ENCODE data around the gene KRT71.

KRT71 gene

DNA sequence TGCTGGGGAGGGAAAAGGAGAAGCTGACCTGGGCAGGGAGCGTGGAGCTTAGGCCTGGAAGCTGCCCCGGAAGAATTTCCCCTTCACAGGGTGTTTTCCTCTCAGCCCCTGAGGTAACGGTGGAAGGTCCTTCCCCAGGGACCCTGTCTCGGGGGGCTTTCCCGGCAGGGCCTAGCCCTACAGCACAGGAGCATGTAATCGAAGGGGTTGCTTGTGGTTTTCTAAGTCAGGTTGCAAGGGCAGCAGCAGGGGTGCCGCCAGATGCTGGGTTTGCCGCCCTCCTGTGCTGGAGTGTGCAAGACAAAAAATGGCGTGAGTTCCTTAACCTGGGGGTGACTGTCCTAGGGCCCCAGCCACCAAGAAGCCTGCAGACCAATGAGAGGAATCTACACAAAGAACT lies 22.3 kb upstream of the KRT71 start:
- DNase-seq (ENCODE audit: low read depth): no peak

DNA sequence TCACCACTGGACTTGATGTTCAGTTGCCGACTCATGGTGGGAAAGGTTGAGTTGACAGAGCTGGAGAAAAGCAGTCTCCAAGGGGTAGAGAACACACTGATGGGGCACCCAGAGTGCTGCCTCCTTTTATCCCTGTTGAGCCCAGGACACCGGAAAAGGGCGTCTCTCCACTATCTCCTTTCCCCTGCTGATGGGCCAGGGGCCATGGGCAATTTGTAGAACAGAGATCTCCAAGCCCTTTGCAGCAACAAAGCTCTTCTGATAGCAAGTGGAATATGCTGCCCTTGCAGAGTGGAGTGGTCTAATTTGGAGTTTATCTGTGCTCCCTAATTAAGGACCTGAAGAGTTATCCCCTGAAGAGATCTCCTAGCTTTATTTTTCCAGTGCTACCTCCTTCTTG lies 20.8 kb upstream of the KRT71 start, which contains the start of gene KRT74:
TSS of gene KRT74 (minus strand) at position 101 of the 400 bp plus-strand sequence. CDS start at position 35, 66 bp downstream.
- DNase-seq (ENCODE audit: low read depth): no peak

DNA sequence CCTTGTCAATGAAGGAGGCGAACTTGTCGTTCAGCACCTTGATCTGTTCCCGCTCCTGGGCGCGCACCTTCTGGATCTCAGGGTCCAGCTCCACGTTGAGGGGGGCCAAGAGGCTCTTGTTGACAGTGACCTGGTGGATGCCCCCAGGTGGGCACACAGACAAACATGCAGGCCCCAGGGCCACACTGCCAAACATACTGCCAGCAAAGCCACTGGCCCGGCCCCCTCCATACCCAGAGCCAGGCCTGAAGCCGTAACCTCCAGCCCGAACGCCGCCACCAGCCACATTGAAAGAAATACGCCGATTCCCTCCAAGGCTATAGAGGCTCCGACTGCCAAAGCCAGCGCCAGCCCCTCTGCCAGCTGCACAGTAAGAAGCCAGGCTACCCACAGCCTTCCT lies 20.4 kb upstream of the KRT71 start:
- no peak for DNase-seq (ENCODE audit: low read depth)

DNA sequence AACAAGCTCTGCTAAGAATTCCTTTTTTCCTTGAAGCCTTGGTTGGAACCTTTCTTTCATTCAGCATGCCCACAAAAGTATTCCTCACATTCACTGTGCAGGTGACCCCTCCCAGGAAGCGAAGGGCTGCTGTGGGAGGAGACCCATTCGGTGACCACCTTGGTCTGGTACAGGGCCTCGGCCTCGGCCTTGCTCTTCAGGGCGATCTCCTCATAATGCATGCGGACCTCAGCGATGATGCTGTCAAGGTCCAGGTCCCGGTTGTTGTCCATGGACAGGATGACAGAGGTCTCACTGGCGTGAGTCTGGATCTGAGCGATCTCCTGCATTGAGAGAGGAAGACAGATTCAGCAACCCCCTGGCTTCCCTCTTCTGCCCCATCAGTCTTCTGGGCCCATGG lies 17.6 kb upstream of the KRT71 start:
- DNase-seq (ENCODE audit: low read depth): no peak

DNA sequence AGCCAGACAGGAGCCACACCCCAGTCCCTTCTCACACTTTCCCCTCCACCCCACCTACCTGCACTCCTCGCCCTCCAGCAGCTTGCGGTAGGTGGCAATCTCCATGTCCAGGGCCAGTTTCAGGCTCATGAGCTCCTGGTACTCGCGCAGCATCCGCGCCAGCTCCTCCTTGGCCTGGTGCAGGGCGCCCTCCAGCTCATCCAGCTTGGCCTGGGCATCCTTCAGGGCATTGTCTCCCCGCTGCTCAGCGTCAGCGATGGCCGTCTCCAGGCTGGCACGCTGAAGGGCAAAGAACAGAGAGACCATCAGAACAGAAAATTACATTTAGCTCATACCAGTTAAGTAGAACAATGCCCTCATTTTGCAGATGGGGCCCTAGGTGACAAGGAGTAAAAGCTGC lies 15.2 kb upstream of the KRT71 start:
- no peak for DNase-seq (ENCODE audit: low read depth)

DNA sequence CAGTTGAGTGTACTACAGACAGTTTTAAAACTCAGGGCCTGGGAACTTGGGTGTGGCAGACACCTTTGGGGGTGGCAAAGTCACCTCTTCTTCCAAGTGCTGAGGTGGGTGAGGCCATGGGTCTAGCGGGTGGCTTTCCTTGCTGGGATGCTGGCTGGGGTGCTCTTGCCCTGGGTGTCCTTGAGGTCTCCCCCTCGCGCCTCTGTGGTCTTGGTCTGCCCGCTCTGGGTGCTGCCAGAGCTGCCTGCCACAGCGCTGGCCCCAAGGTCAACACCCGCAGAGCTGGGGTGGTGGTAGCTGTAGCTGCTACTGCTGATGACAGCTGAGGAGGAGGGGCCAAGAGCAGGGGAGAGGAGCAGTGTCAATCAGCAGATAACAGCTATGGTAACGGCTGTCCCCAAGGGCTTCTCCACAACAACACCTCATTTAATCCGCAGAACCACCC lies 13.9 kb upstream of the KRT71 start:
- no peak for DNase-seq (ENCODE audit: low read depth)

DNA sequence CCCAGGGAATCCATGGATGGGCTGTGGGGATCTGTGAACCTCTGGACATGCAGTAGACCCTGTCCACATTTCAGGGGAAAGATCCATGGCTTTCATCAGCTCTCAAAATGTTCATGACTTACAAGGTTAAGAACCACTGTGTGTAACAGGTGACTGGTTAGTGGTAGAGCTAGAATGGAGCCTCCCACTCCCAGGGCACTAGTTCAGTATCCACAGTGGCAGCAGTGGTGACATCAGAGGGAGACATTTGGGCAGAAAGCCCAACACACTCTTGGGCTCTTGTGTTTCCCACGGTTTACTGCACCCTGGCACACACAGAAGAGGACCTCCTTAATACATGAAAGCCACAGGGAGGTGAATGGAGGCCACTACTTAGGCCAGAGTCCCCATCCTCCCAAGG lies 11.6 kb upstream of the KRT71 start:
- no peak for DNase-seq (ENCODE audit: low read depth)

DNA sequence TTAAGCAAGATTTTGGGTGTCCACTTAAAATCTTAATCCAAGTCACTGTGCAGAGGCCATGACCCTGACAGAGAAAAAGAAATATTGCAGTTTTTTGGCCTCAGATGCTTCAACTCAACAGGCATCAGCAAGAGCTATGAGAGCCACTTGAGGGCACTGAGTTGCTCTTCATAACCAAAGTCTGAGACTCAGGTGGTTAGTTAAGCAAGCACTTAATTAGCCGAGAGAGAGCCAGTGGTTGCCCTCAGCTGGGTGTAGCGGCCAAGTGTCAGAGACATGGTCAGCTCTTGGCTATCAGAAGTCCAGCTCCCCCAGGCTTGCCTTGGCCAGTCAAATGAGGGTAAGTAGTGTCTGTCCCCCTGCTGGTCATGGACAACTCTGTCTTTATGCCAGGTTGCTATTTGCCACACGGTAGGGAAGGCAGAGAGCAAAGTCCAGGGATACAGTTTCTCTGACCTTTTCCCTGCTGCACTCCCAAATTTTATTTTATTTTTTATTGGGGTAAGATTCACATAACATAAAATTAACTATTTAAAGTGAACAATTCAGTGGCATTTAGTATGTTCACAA lies 9.0 kb upstream of the KRT71 start:
- DNase-seq (ENCODE audit: low read depth): no peak

DNA sequence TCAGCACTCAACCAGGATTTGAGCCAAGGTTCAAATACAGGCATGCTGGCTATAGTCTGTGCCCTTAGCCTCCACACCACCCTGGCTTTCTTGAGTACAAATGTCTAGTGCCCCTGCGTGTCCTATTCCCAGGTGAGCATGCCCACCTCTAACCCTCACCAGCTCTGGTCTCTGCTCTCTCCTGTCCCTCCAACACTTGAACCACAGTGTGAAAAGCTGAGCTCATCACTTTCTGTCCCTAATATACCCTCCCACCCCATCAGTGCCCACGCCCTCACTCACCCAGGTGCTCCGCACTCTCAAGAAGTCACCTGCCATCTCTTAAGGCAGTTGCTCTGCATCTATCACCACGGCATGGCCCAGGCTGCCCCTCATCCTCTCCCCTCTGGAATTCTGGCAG lies 7.0 kb upstream of the KRT71 start:
- no peak for DNase-seq (ENCODE audit: low read depth)

DNA sequence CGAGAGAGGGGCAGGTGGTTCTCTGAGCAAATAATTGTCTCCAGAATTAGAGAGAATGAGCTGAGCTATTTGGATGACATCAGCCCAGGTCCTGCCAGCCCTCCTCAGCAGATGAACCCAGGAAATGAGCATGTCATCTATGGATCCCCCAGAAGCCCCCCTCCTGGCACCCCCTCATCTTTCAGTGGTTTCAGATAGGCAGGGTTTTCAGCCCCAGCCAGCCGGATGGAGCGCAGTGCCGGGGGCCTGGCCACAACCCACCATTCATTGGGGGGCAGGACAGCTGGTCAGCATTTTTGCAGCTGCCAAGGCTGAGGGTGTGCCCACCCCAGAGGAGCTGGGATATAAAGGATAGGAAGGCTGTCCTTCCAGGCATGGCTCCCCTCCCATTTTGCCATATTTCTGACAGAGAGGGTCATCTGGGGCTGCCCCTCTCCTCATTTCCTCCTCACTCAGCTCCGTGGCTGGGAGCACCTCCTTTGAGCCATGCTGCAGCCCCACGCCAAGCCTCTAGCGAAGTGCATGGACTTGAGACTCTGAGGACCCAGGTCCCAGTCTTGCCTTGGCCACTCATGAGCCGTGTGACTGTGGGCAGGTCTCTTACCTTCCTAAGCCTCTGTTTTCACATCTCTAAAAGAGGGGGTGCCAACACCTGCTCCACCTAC lies 6.0 kb upstream of the KRT71 start:
- DNase-seq (ENCODE audit: low read depth): no peak

DNA sequence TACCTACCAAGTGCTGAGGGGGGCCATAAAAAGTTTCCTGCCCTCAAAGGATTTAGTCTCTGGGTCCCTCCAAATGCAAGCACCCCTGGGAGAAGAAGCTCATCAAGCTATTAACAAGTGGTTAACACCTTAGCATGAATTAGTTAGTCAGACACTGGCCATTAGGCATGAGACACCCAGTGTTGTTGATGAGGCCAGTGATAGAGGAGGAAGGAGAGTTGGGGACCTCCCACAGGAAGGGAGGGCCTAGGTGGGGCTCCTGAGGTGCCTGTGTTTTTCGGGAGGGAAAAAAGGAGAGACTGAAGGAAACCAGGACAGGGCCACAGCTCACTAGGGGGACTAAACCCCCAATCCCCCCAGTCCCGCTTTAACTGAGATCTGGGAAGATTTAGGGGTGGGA lies 4.5 kb upstream of the KRT71 start:
- DNase-seq (ENCODE audit: low read depth): no peak

DNA sequence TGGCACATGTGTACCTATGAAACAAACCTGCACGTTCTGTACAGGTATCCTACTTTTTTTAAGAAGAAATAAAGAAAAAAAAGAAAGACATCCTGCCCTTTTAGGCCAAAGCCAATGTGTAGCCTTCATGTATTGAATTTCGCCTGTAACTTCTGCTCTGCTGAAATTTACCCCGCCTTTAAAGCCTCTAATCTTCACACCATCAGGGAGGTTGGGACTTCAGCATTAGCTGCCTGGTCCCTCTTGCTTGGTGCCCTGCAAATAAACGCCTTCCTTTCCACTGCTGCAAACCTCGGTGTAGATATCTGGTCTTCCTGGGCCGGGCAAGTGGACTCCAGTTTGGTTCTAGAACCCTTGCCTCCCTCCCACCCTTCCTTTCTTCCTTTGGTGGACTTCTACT lies 2.6 kb upstream of the KRT71 start:
- DNase-seq (ENCODE audit: low read depth): no peak

DNA sequence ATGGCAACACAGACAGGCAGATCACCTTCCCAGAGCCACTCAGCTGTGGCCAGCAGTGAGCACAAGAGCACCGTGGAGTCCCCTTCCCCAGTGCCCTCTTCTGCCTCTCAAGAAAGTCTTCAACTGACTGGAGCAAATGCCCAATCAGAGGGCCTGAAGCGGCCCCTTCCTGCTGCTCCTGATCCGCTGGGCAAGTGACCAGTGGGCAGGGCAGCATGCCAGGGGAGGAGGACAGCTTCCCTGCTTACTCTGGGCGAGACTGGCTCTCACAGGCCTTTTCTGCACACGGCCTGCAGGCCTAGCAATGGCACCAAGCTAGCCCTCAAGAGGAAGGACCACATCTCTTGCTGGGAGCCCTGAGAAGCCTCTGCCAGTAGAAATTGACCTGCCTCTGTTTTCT lies 890 bp downstream of the KRT71 start:
- no peak for DNase-seq (ENCODE audit: low read depth)

DNA sequence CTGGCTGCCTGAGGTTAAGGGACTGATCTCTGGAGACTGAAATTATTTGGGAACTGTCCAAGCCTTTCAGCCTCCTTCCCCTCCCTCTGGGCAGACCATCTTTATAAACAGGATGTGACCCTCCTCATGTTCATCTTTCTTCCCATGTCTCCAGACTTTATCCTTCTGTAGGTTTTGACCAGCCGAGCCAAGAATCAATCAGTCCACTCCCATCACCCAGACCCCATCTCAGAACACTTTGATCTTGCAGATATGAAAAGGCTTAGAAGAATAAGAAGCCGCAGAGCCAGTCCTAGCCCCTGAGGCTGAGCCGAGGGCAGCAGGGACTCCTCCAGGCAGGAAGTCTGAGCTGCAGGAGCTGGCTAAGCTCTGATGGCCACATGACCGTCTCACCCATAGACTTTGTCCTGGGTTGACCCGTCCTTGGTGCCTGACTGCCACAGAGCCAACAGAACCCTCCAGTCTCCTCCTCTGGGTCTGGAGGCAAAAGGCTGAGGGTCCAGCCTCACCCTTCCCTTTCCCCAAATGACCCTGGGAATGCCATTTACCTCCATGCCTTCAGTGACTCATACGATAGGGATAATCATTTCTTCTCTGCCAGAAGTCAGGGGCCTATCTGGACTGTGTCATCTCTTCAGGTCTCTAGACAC lies 1.6 kb downstream of the KRT71 start:
- DNase-seq (ENCODE audit: low read depth): no peak

DNA sequence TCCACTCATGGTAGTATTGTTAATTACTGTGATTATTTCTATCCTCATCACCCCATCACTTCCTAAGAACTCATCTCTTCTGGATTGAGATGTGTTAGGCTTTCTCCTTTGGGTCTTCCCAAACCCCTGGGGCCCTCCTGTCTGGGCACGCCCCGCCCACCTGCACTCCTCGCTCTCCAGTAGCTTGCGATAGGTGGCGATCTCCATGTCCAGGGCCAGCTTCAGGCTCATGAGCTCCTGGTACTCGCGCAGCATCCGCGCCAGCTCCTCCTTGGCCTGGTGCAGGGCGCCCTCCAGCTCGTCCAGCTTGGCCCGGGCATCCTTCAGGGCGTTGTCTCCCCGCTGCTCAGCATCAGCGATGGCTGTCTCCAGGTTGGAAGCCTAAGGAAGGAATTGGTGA lies 6.8 kb downstream of the KRT71 start:
- no peak for DNase-seq (ENCODE audit: low read depth)

DNA sequence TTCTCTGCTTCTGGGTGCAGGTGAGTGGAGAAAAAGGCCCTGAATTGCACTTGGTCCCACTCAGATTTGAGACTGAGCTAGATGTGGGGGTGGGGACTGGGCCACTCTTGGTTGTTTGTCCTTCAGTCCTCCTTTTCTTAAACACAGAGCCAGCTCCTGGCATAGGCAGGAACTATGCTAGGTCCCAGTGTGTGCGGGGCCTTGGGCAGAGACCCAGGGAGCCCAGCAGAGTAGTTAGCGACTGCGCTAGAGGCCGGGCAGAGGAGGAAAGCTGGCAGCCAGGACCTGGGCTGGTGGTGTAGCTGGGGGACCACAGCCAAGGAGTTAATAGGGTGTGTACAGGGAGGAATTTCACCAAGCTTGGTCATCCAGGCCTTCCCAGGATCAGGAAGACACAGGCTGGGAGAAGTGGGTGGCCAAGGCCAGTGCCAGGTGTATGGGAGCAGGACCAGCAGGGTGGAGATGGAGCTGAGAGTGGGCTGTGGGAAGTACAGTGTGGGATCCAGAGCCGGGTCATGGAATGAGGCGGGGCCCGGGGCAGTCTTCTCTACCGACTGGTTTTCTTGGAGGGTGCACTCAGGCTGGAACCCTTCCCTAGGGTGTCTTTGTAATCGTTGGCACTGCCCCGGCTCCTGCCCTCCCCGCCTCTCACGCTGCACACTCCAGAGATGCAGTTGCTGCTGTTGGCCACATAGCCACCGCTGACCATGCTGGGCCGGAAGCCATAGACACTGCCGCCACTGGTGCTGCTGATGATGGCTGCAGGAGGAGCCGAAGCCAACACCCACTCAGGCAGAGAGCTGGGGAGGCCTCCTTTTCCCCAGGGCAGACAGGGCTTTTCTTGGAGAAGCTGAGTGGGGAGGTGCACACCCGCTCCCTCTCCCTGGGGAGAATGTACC lies 8.7 kb downstream of the KRT71 start:
- peak; percentile 8 for DNase-seq (ENCODE audit: low read depth)

DNA sequence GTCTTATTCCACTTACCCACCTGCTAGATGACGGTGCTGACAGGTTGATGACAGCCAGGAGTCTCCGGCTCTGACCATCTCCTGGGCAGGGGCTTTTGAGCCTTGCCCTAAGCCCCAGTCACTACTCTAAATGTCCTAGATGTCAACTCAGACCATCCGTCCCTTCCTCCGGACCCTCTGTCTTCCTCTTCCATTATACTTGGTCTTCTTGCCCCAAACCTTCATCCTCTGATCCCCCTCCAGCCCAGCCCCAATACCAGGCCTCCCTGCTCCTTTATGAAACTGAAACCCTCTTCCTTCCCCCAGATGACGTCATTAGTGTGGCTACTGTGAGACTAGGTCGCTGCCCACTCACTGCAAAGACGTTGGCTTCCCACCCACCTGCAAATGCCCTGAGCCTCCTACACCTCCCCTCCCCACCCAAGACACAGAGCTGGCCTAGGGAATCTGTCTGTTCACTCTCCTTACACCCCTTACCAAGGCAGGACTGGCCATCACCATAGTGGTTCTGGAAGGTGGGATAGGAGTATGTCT lies 10.1 kb downstream of the KRT71 start:
- no peak for DNase-seq (ENCODE audit: low read depth)

DNA sequence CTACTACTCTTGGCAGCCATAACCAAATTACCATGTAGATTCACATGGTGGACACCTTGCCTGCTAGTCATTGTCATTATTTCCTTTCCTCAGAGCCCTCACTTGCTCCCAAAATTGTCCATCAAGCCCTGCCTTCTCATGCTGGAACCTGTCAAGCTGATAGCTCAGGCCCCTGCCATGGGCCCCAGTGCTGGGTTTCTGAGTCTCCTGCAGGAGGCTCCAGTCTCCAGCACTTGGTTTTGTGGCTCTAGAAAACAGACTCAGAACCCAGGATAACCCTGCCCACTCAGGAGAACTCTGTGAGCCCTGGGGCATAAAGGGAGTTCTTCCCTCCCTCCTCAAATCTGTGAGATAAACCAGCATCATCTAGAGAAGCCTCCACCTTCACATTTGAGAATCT lies 10.8 kb downstream of the KRT71 start:
- no peak for DNase-seq (ENCODE audit: low read depth)

DNA sequence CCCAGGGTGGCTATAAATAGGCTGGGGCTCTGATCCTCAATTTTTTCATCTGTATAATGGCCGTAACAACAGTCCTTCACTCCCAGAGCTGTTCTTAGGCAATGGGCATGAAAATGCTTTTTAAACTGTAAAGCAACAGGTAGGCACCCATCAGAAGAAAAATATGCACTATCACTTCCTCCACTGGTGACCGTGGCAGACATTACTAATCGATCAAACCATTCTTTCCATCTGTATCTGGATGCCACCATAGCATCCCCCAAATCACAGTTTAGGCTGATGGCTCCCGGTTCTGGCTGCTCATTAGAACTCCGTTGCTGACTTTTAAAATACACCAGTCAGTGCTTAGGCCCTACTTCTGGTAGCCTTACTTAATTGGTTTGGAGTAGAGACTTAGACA lies 11.2 kb downstream of the KRT71 start:
- DNase-seq (ENCODE audit: low read depth): no peak

DNA sequence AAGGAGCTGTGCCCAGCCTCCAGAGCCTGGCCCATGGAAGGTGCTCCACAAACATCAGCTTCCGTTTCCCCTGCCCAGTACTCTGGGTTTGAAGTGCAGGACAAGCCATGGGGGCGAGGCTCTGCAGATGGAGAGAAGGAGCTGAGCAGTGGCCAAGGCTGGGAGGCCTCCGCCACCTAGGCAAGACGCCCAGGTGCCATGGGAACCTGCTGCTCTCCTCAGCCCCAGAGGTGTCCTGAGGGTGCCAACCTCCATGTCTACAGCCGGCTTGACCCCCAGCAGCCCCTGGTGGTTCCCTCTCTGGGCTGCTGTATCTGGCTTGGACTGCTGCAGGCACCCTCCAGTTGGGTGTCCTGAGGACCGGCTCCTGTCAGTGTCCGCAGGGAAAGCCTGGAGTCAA lies 12.4 kb downstream of the KRT71 start:
- no peak for DNase-seq (ENCODE audit: low read depth)

DNA sequence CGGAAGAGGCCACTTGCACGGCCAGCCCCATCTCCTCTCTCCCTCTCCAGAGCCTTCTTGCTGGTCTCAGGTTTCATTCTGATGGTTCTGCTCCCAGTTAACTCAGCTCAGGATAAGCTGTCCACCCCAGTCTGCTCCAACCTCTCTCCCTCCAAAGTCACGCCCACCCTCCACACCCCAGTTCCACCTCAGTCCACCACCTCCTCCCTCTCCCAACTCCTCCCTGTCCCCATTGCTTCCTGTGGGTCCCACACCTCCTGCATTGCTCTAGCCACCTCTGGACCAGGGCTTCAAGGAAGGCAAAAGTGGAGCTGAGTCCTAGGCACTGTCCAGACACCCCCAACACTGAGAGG lies 13.1 kb downstream of the KRT71 start:
- no peak for DNase-seq (ENCODE audit: low read depth)

DNA sequence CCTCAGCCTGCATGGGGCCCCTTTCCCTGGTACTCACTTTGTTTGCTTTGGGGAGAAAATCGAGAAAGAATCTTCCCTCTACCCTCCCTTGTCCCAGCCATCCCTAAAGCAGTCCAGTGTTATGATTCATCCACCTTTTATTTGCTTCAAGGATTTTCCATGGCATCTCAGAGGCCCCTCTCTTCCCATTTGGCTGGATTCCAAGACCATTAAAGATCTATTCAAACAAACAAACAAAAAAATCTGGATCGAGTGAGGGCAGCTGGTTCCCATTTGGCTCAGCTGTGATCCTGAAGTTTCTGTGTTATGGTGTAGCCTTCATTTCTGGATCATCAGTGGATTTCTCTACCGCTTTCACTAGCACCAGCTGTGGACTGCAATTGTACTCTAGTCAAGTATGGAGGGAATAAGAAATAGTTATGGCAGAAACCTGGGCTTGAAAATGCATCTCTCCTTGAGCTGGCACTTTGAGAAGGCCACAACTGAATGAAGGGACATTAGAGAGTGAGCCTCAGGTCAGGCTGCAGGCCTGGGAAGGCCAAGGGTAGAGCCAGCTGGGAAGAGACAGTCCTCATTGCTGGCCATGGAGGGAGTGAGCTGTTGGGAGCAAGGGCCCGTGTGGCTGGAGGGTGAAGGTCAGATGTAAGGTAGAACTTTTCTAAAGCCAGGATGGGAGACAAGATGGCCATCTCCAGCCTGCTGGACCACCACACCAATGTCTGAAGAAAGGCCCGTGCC lies 13.7 kb downstream of the KRT71 start:
- peak; percentile 16 for DNase-seq (ENCODE audit: low read depth)

Measured in stromal cell of bone marrow (primary cell).